ENCODE measurements around the gene SLC28A1. TPM values are rescaled to one million over a fixed set of nuclear protein-coding genes. Genes with fewer than 3 reads are reported as not detected.
"Not testable (repeated sequence)": the region's sequence is repeated elsewhere in the genome, so short reads cannot be mapped to it uniquely, and the experiment has no call there.

Gene SLC28A1
- total RNA-seq, 1 donor from 2014 or later = not detected

- H3K9ac ChIP-seq (ENCODE audit: low read length) = no peak overlapping the region
- H2AFZ ChIP-seq (ENCODE audit: low read depth, low read length) = no peak overlapping the region
- no peaks in the 10 kb centered on the region for H3K36me3 ChIP-seq (ENCODE audit: insufficient read depth, low read length)
- TF ChIP-seq, protein P1, sequence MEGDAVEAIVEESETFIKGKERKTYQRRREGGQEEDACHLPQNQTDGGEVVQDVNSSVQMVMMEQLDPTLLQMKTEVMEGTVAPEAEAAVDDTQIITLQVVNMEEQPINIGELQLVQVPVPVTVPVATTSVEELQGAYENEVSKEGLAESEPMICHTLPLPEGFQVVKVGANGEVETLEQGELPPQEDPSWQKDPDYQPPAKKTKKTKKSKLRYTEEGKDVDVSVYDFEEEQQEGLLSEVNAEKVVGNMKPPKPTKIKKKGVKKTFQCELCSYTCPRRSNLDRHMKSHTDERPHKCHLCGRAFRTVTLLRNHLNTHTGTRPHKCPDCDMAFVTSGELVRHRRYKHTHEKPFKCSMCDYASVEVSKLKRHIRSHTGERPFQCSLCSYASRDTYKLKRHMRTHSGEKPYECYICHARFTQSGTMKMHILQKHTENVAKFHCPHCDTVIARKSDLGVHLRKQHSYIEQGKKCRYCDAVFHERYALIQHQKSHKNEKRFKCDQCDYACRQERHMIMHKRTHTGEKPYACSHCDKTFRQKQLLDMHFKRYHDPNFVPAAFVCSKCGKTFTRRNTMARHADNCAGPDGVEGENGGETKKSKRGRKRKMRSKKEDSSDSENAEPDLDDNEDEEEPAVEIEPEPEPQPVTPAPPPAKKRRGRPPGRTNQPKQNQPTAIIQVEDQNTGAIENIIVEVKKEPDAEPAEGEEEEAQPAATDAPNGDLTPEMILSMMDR (IDR thresholded peaks at IDR 0.05; ENCODE audit: insufficient read depth, low read depth, low read length) = no peak
- TF ChIP-seq EZH2 (IDR thresholded peaks at IDR 0.05; ENCODE audit: insufficient read depth, low read length) = no peak
- H3K79me2 ChIP-seq (ENCODE audit: insufficient read depth, low read length) = peaks cover 67% of the 10 kb centered on the region
- no peak for DNase-seq (ENCODE audit: low read depth)
- H3K4me3 Mint-ChIP-seq (ENCODE audit: unreplicated experiment) = peak overlapping the region; percentile 94
- peaks cover 11% of the 10 kb centered on the region for H3K4me1 ChIP-seq (ENCODE audit: insufficient read depth, low read length)
- no peak overlapping the region for H3K4me3 ChIP-seq (ENCODE audit: insufficient read depth, low read depth, low read length)
- peaks cover 2% of the 10 kb centered on the region for H3K36me3 Mint-ChIP-seq (ENCODE audit: low read depth, unreplicated experiment)
- peaks cover 54% of the 10 kb centered on the region for H4K20me1 ChIP-seq (ENCODE audit: insufficient read depth, low read length)
- peak overlapping the region; percentile 14 for H3K27ac Mint-ChIP-seq (ENCODE audit: unreplicated experiment)
- H3K4me2 ChIP-seq (ENCODE audit: low read length) = peak overlapping the region; percentile 86
- FAIRE-seq = no peak
- no peak overlapping the region for H3K27ac ChIP-seq (ENCODE audit: low read depth, low read length)
- H3K9me3 Mint-ChIP-seq (ENCODE audit: unreplicated experiment) = no peaks in the 10 kb centered on the region
- peaks cover 6% of the 10 kb centered on the region for H3K27me3 Mint-ChIP-seq (ENCODE audit: low read depth, unreplicated experiment)
- H3K9me3 ChIP-seq (ENCODE audit: insufficient read depth, low read depth, low read length) = no peaks in the 10 kb centered on the region
- peaks cover 3% of the 10 kb centered on the region for H3K4me1 Mint-ChIP-seq (ENCODE audit: low read depth, unreplicated experiment)
- no peaks in the 10 kb centered on the region for H3K27me3 ChIP-seq (ENCODE audit: insufficient read depth, low read length)
These were observed 99.2 kb downstream of the SLC28A1 start for GRCh38 chr15:84983711-84984110.

DNA sequence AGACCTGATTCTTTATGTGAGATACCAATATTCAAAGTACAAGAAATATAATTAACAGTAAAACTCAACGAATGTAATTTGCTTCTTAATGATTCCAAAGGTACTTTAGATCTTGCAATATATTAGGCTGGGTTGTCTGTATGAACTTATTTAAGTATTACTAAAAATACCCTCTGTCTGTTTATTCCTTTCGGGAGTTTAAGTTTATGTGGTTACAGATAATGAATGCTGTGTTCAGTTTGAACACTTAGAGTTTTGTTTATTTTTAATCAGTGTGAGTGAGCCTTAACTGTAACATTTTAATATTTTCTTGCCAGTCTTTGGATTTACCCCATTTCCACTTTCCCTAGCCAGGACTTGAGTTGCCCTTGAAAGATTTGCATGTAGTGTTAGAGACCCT lies 100.7 kb downstream of the SLC28A1 start:
- Histone ChIP-seq H3K4me2 (ENCODE audit: low read length) (no peak overlapping the region), H4K20me1 (ENCODE audit: insufficient read depth, low read length) (peaks cover 66% of the 10 kb centered on the region), H3K27me3 (ENCODE audit: insufficient read depth, low read length) (no peaks in the 10 kb centered on the region), H3K4me3 (ENCODE audit: insufficient read depth, low read depth, low read length) (no peak overlapping the region), H3K4me1 (ENCODE audit: insufficient read depth, low read length) (peaks cover 9% of the 10 kb centered on the region), H2AFZ (ENCODE audit: low read depth, low read length) (no peak overlapping the region), H3K9me3 (ENCODE audit: insufficient read depth, low read depth, low read length) (no peaks in the 10 kb centered on the region), H3K79me2 (ENCODE audit: insufficient read depth, low read length) (peaks cover 80% of the 10 kb centered on the region), H3K9ac (ENCODE audit: low read length) (no peak overlapping the region), H3K27ac (ENCODE audit: low read depth, low read length) (no peak overlapping the region), H3K36me3 (ENCODE audit: insufficient read depth, low read length) (no peaks in the 10 kb centered on the region)
- Mint-ChIP-seq H3K36me3 (ENCODE audit: low read depth, unreplicated experiment) (peaks cover 2% of the 10 kb centered on the region), H3K27ac (ENCODE audit: unreplicated experiment) (no peak overlapping the region), H3K27me3 (ENCODE audit: low read depth, unreplicated experiment) (no peaks in the 10 kb centered on the region), H3K4me1 (ENCODE audit: low read depth, unreplicated experiment) (peaks cover 3% of the 10 kb centered on the region), H3K4me3 (ENCODE audit: unreplicated experiment) (no peak overlapping the region), H3K9me3 (ENCODE audit: unreplicated experiment) (no peaks in the 10 kb centered on the region)
- DNase-seq (ENCODE audit: low read depth) (no peak), FAIRE-seq (no peak)
- no peak for TF ChIP-seq EZH2 (IDR thresholded peaks at IDR 0.05; ENCODE audit: insufficient read depth, low read length)
- TF ChIP-seq, protein P1 (IDR thresholded peaks at IDR 0.05; ENCODE audit: insufficient read depth, low read depth, low read length) = no peak

DNA sequence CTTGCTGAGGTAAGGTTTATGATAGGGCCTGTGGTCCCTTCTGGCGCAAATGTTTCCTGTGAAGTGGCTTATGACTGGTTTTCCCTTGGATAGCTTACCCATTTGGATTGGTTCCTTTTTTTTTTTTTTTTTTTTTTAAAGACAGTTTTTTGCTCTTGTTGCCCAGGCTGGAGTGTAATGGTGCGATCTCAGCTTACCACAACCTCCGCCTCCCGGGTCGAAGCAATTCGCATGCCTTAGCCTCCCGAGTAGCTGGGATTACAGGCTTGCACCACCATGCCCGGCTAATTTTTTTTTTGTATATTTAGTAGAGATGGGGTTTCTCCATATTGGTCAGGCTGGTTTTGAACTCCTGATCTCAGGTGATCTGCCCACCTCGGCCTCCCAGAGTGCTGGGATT lies 102.9 kb downstream of the SLC28A1 start:
- not testable (repeated sequence) for H3K4me3 ChIP-seq (ENCODE audit: insufficient read depth, low read depth, low read length); H3K27ac Mint-ChIP-seq (ENCODE audit: unreplicated experiment); H3K9me3 ChIP-seq (ENCODE audit: insufficient read depth, low read depth, low read length); H3K9me3 Mint-ChIP-seq (ENCODE audit: unreplicated experiment); H3K4me1 ChIP-seq (ENCODE audit: insufficient read depth, low read length); H3K4me2 ChIP-seq (ENCODE audit: low read length); H3K27me3 ChIP-seq (ENCODE audit: insufficient read depth, low read length); H3K4me3 Mint-ChIP-seq (ENCODE audit: unreplicated experiment); H3K36me3 Mint-ChIP-seq (ENCODE audit: low read depth, unreplicated experiment); H2AFZ ChIP-seq (ENCODE audit: low read depth, low read length); DNase-seq (ENCODE audit: low read depth); H3K27ac ChIP-seq (ENCODE audit: low read depth, low read length); H3K27me3 Mint-ChIP-seq (ENCODE audit: low read depth, unreplicated experiment); H3K9ac ChIP-seq (ENCODE audit: low read length); FAIRE-seq; H3K4me1 Mint-ChIP-seq (ENCODE audit: low read depth, unreplicated experiment); H3K36me3 ChIP-seq (ENCODE audit: insufficient read depth, low read length)
- H4K20me1 ChIP-seq (ENCODE audit: insufficient read depth, low read length) = peaks cover 83% of the 10 kb centered on the region
- H3K79me2 ChIP-seq (ENCODE audit: insufficient read depth, low read length) = peaks cover 87% of the 10 kb centered on the region
